MM.1S (cell line): ENCODE results near the gene ATG2B.

Experiments
- EZH2 ChIP-seq: fragments of 300-600 bp; sonication (generic); optimal IDR thresholded peaks from 2 replicates; pipeline ENCODE3; 2017; ENCODE audit warnings: low read depth, mild to moderate bottlenecking, antibody characterized with exemption, low read length, mixed read lengths
- EZH2phosphoT487 ChIP-seq: fragments of 300-600 bp; sonication (generic); IDR thresholded peaks from 2 replicates; pipeline ENCODE4 v1.6.1; 2018; ENCODE audit warnings: antibody characterized with exemption, low read length
- TF ChIP-seq, protein P1 (sequence below): fragments of 300-600 bp; sonication (generic); IDR thresholded peaks from 2 replicates; pipeline ENCODE4 v1.5.1; 2016; ENCODE audit warnings: antibody characterized with exemption, low read length, mixed read lengths

DNA sequence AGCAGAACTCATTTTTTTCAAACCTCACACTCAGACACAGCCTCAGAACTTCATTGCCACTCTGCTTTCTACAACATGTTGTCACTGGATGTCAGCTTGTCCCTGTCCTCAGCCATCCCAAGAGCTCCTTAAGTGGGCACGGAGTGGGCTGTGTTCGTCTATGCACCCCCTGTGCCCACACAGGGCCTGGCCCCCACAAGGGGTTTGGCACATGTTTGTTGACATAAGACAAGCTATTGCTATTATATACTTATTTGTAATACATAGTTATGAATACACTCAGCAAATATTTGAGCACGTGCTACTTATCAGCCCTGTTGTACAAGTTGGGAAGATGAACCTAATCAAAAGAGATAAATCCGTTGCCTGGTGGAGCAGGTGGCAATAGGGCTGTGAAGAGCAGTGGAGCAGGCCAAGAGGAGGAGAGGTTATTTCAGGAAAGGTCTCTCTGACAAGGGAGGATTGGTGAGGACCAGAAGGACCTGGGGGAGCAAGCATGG, 111.4 kb downstream of the ATG2B start:
- TF ChIP-seq, protein P1, sequence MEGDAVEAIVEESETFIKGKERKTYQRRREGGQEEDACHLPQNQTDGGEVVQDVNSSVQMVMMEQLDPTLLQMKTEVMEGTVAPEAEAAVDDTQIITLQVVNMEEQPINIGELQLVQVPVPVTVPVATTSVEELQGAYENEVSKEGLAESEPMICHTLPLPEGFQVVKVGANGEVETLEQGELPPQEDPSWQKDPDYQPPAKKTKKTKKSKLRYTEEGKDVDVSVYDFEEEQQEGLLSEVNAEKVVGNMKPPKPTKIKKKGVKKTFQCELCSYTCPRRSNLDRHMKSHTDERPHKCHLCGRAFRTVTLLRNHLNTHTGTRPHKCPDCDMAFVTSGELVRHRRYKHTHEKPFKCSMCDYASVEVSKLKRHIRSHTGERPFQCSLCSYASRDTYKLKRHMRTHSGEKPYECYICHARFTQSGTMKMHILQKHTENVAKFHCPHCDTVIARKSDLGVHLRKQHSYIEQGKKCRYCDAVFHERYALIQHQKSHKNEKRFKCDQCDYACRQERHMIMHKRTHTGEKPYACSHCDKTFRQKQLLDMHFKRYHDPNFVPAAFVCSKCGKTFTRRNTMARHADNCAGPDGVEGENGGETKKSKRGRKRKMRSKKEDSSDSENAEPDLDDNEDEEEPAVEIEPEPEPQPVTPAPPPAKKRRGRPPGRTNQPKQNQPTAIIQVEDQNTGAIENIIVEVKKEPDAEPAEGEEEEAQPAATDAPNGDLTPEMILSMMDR: no peak
- TF ChIP-seq EZH2: no peak
- no peak for TF ChIP-seq EZH2phosphoT487
